Measurements from ENCODE around the gene KAT2A.

DNA sequence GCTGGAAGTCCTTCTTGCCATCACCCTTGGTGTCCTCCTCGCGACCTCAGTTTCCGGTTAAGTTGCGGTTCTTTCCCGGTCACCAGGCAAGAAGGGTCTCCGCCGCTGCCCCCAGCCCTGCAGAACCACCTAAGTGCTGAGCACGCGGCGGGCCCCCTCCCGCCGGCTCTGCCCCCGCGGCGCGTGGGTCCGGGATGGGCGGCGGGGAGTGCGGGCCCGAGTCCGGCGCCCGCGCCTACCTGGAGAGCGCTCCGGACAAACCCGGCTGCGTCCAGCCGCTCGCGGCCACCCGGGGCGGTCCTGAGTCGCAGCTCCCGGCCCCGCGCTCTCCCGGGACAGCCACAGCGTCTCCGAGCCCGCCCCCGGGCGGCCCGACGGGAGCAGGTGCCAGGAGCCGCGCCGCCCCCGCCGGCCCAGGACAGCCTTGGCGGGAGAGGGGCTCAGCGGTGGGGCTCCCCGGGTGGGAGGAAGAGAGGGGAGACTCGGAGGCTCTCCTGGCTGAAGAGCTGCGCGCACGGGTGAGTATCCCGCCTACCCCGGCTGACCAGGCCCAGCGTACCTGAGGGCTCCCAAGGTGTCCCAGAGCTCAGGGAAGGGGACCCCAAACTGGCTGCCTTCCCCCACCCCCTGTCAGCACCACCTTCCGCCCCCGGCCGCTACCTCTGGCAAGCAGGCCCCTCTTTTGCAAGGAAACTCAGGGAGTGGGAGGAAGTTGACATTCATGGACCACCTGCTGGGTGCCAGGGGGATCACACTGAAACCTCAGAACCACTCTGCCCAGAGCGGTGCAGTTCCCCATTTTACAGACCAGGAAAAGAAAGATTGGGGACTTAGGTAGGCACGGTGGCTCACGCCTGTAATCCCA lies 48.6 kb downstream of the KAT2A start:
- TF ChIP-seq, protein P1, sequence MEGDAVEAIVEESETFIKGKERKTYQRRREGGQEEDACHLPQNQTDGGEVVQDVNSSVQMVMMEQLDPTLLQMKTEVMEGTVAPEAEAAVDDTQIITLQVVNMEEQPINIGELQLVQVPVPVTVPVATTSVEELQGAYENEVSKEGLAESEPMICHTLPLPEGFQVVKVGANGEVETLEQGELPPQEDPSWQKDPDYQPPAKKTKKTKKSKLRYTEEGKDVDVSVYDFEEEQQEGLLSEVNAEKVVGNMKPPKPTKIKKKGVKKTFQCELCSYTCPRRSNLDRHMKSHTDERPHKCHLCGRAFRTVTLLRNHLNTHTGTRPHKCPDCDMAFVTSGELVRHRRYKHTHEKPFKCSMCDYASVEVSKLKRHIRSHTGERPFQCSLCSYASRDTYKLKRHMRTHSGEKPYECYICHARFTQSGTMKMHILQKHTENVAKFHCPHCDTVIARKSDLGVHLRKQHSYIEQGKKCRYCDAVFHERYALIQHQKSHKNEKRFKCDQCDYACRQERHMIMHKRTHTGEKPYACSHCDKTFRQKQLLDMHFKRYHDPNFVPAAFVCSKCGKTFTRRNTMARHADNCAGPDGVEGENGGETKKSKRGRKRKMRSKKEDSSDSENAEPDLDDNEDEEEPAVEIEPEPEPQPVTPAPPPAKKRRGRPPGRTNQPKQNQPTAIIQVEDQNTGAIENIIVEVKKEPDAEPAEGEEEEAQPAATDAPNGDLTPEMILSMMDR (IDR thresholded peaks at IDR 0.05): no peak
- TF ChIP-seq NFE2L1 (CRISPR knock-in tag; IDR thresholded peaks at IDR 0.05) (0 out of 2 replicates have a peak, but pooled peaks have one; percentile 39), TEAD4 (CRISPR knock-in tag; IDR thresholded peaks at IDR 0.05) (no peak), ETV6 (CRISPR knock-in tag; IDR thresholded peaks at IDR 0.05) (no peak), TP53 (CRISPR knock-in tag; IDR thresholded peaks at IDR 0.05) (0 out of 2 replicates have a peak, but pooled peaks have one; percentile 43), ELF4 (CRISPR knock-in tag; IDR thresholded peaks at IDR 0.05; ENCODE audit: low read depth) (no peak), SMAD4 (CRISPR knock-in tag; IDR thresholded peaks at IDR 0.05) (no peak)
- TF ChIP-seq, protein P2, sequence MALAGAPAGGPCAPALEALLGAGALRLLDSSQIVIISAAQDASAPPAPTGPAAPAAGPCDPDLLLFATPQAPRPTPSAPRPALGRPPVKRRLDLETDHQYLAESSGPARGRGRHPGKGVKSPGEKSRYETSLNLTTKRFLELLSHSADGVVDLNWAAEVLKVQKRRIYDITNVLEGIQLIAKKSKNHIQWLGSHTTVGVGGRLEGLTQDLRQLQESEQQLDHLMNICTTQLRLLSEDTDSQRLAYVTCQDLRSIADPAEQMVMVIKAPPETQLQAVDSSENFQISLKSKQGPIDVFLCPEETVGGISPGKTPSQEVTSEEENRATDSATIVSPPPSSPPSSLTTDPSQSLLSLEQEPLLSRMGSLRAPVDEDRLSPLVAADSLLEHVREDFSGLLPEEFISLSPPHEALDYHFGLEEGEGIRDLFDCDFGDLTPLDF (CRISPR knock-in tag; IDR thresholded peaks at IDR 0.05): no peak
